Transverse colon (tissue), 4 donors: Measurements from ENCODE around the gene TULP1. TPM values are rescaled to one million over a fixed set of nuclear protein-coding genes. Genes with fewer than 3 reads are reported as not detected.

Experiments used
- DNase-seq: peaks from one replicate; pipeline ENCODE4 v3.0.0-alpha.2; 2019
- H3K27ac ChIP-seq, 4 donors: fragments of 200-600 bp; sonication (generic); 2 replicates each; pipeline ENCODE4 v1.5.1; 2016 to 2018; ENCODE audit warnings: inconsistent platforms in 4 of 4
- H3K27me3 ChIP-seq: fragments of 200-600 bp; sonication (generic); 2 replicates; pipeline ENCODE4 v1.5.1; 2017; ENCODE audit warnings: inconsistent platforms
- H3K36me3 ChIP-seq, 4 donors: fragments of 200-600 bp; sonication (generic); 2 replicates each; pipeline ENCODE4 v1.5.1; 2017 to 2019; ENCODE audit warnings: inconsistent platforms in 4 of 4
- H3K4me1 ChIP-seq, 4 donors: fragments of 200-600 bp; sonication (generic); 2 replicates each; pipeline ENCODE4 v1.5.1; 2017 to 2020; ENCODE audit warnings: inconsistent platforms in 4 of 4
- H3K4me3 ChIP-seq, 4 donors: fragments of 200-600 bp; sonication (generic); 1 replicate in 1 of 4; 2 replicates in 3 of 4; pipeline versions ENCODE4 v1.5.1 to v1.6.1; 2017 to 2019; ENCODE audit warnings: inconsistent platforms in 4 of 4
- H3K9me3 ChIP-seq, 2 donors: fragments of 200-600 bp; sonication (generic); 2 replicates each; pipeline ENCODE4 v1.5.1; 2017 to 2019; ENCODE audit warnings: inconsistent platforms in 2 of 2
- CTCF ChIP-seq, 5 experiments: fragments of 200-600 bp in 3 of 5; fragments of 450-650 bp in 2 of 5; sonication (generic) in 3 of 5; IDR thresholded peaks; 1 replicate in 2 of 5; 2 replicates in 3 of 5; pipeline ENCODE4 v1.5.1; 2016 to 2017; ENCODE audit warnings: antibody characterized with exemption in 5 of 5, inconsistent platforms in 3 of 5, mild to moderate bottlenecking in 2 of 5, moderate library complexity in 1 of 5
- EP300 ChIP-seq: sonication (generic); formaldehyde crosslinking; IDR thresholded peaks from one replicate; pipeline ENCODE4 v1.6.1; 2017; ENCODE audit warnings: antibody characterized with exemption, low read depth
- POLR2A ChIP-seq: fragments of 450-650 bp; IDR thresholded peaks from one replicate; pipeline ENCODE4 v1.6.1; 2016; ENCODE audit warnings: antibody characterized with exemption, mild to moderate bottlenecking, moderate library complexity
- POLR2AphosphoS5 ChIP-seq, 3 donors: sonication (generic); formaldehyde crosslinking; IDR thresholded peaks; one replicate each; pipeline ENCODE4 v1.6.1; 2016; ENCODE audit warnings: antibody characterized with exemption in 3 of 3
- WGBS, 2 donors: methylation state at CpG; one replicate each; pipeline ENCODE4 v1.1.5; 2018; ENCODE audit warnings: low coverage in 1 of 2; 5-methylcytosine and 5-hydroxymethylcytosine counted together
- in situ Hi-C, 4 donors: fragments of 200-750 bp; cut with MboI; loops; one replicate each; pipeline versions ENCODE4 v1.15.0 to v1.15.1; 2017; ENCODE audit warnings: low sequenced_read_pairs in 3 of 4, low pct_ligation_motif_present in 1 of 4, low pct_unique_long_range_greater_than_20kb in 1 of 4
- intact Hi-C: fragments of 100-400 bp; cut with DNase I; formaldehyde crosslinking; loops from one replicate; pipeline ENCODE4 v1.15.1; 2023; ENCODE audit warnings: low total_unique reads
- total RNA-seq, 4 donors: library from RNA; depleted of rRNA; stranded (reverse); fragments of >200 nt; gene quantifications; one replicate each; pipeline ENCODE4 v1.1.0, GENCODE V29; 2016

TULP1 gene
- total RNA-seq, 4 donors from 2014 or later = not detected

GRCh38 chr6:35465646-35466045 lies 47.0 kb downstream of the TULP1 start:
- intact Hi-C loops = no loop called here
- 100% methylated on average over 1 of the region's 1 CpG for whole genome bisulfite sequencing, 2 donors
- in situ Hi-C loops = no loop called here

GRCh38 chr6:35463292-35463691 lies 49.4 kb downstream of the TULP1 start:
- DNase-seq = no peak
- H3K4me3 ChIP-seq = no peak overlapping the region
- TF ChIP-seq EP300 = no peak
- no peak for TF ChIP-seq POLR2A
- no peak for TF ChIP-seq POLR2AphosphoS5 (IDR thresholded peaks at IDR 0.05)
- TF ChIP-seq CTCF (IDR thresholded peaks at IDR 0.05) = no peak
- WGBS, 2 donors = 88 to 93% methylated on average over 4 of the region's 4 CpGs
- H3K27me3 ChIP-seq = no peaks in the 10 kb centered on the region
- intact Hi-C loops = no loop called here
- H3K4me1 ChIP-seq = peaks cover 0 to 6% (median 0%) of the 10 kb centered on the region in 4 donors
- in situ Hi-C loops = no loop called here
- no peaks in the 10 kb centered on the region for H3K9me3 ChIP-seq
- no peaks in the 10 kb centered on the region for H3K36me3 ChIP-seq
- no peak overlapping the region for H3K27ac ChIP-seq

More at GRCh38 chr6:35465646-35466045, 47.0 kb downstream of the TULP1 start:
- H3K4me3 ChIP-seq = no peak overlapping the region
- H3K9me3 ChIP-seq = no peaks in the 10 kb centered on the region
- DNase-seq = no peak
- no peak for TF ChIP-seq POLR2AphosphoS5 (IDR thresholded peaks at IDR 0.05)
- TF ChIP-seq POLR2A = no peak
- no peak for TF ChIP-seq EP300
- peaks cover 5 to 22% (median 12%) of the 10 kb centered on the region in 4 donors for H3K4me1 ChIP-seq
- no peak overlapping the region for H3K27ac ChIP-seq
- no peaks in the 10 kb centered on the region for H3K36me3 ChIP-seq
- H3K27me3 ChIP-seq = no peaks in the 10 kb centered on the region

- no peak overlapping the region for H3K4me3 ChIP-seq
- H3K27me3 ChIP-seq = no peaks in the 10 kb centered on the region
- no peaks in the 10 kb centered on the region for H3K4me1 ChIP-seq
- H3K27ac ChIP-seq = no peak overlapping the region
- H3K36me3 ChIP-seq = no peaks in the 10 kb centered on the region
- WGBS, 2 donors = 33 to 76% methylated on average over 1 to 3 of the region's 3 CpGs
- TF ChIP-seq POLR2AphosphoS5 (IDR thresholded peaks at IDR 0.05) (no peak), EP300 (no peak), POLR2A (no peak), CTCF (IDR thresholded peaks at IDR 0.05) (no peak)
- no peak for DNase-seq
- H3K9me3 ChIP-seq = no peaks in the 10 kb centered on the region
- intact Hi-C loops = no loop called here
- in situ Hi-C loops = no loop called here
Observed at GRCh38 chr6:35461270-35461669, 51.4 kb downstream of the TULP1 start.

GRCh38 chr6:35457907-35458306 lies 54.8 kb downstream of the TULP1 start:
- in situ Hi-C loops = no loop called here
- no peaks in the 10 kb centered on the region for H3K36me3 ChIP-seq
- no peak overlapping the region for H3K27ac ChIP-seq
- H3K9me3 ChIP-seq = no peaks in the 10 kb centered on the region
- peaks cover 5 to 9% (median 7%) of the 10 kb centered on the region in 4 donors for H3K4me1 ChIP-seq
- H3K4me3 ChIP-seq = no peak overlapping the region
- 83 to 95% methylated on average over 1 to 4 of the region's 4 CpGs for WGBS, 2 donors
- H3K27me3 ChIP-seq = no peaks in the 10 kb centered on the region
- intact Hi-C loops = loop anchor here (10.0 kb wide), 1 partner anchor 1033 kb away; the partner anchor contains the start of gene RPS10
- TF ChIP-seq POLR2AphosphoS5 (IDR thresholded peaks at IDR 0.05) (no peak), EP300 (no peak), CTCF (IDR thresholded peaks at IDR 0.05) (no peak), POLR2A (no peak)
- no peak for DNase-seq
